IPS-15b (cell line): ENCODE data around the gene BMP8B.
A peak's percentile ranks its signal among the peaks of the same experiment; 100 is the strongest.

ENCODE experiments used
- H3K27me3 ChIP-seq: one replicate; pipeline ENCODE4 v1.6.1; 2013; ENCODE audit warnings: low read length; ENCODE audit not compliant: control insufficient read depth, insufficient read depth
- H3K36me3 ChIP-seq: one replicate; pipeline ENCODE4 v1.6.1; 2013; ENCODE audit warnings: low read length; ENCODE audit not compliant: control insufficient read depth, insufficient read depth
- H3K4me1 ChIP-seq: one replicate; pipeline ENCODE4 v1.6.1; 2013; ENCODE audit warnings: mild to moderate bottlenecking, low read length; ENCODE audit not compliant: control insufficient read depth, insufficient read depth
- H3K4me3 ChIP-seq: one replicate; pipeline ENCODE4 v1.5.1; 2013; ENCODE audit warnings: low read depth, low read length
- H3K9ac ChIP-seq: one replicate; pipeline ENCODE4 v1.6.1; 2013; ENCODE audit warnings: low read depth, mild to moderate bottlenecking, low read length
- H3K9me3 ChIP-seq: one replicate; pipeline ENCODE4 v1.6.1; 2013; ENCODE audit warnings: mild to moderate bottlenecking, low read length; ENCODE audit not compliant: control insufficient read depth, insufficient read depth

The BMP8B gene

DNA sequence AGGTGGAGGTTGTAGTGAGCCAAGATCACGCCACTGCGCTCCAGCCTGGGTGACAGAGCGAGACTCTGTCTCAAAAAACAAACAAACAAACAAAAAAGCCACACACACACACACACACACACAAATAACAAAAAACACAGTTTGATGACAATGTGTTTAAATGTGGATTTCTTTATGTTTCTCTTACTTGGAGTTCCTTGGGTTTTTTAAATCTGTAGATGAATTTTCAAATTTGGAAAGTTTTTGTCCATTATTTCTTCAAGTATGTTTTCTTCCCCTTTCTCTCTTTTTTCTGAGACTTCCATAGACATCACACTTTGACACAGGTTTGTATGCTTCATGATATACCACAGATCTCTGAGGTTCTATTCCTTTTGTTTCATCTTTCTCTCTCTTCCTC is 62.1 kb downstream of the BMP8B start:
- H3K9me3 ChIP-seq, result no peaks in the 10 kb centered on the region
- H3K27me3 ChIP-seq, result peaks cover 92% of the 10 kb centered on the region
- H3K4me3 ChIP-seq, result no peak overlapping the region
- H3K9ac ChIP-seq, result no peak overlapping the region
- no peaks in the 10 kb centered on the region for H3K4me1 ChIP-seq
- H3K36me3 ChIP-seq, result no peaks in the 10 kb centered on the region

DNA sequence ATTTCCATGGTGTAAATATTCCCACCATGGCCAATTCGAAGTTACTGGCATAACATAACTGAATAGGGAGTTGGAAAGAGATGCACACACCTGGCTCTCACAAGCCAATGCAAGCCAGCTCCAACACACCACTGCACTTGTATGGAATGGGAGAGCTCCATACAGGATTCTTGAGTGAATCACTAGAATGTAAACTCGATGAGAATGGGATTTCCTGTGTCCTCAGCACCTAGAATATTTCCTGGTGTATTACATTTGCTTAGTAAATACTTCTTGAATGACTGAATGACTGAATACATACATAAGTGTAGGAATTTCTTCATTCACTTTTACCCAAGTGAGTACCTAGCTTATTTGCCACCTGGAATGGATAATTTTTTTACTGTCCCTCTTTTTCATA is 66.2 kb downstream of the BMP8B start:
- no peaks in the 10 kb centered on the region for H3K36me3 ChIP-seq
- H3K4me3 ChIP-seq, result no peak overlapping the region
- H3K27me3 ChIP-seq, result peaks cover 89% of the 10 kb centered on the region
- H3K9ac ChIP-seq, result no peak overlapping the region
- H3K4me1 ChIP-seq, result no peaks in the 10 kb centered on the region
- H3K9me3 ChIP-seq, result no peaks in the 10 kb centered on the region

DNA sequence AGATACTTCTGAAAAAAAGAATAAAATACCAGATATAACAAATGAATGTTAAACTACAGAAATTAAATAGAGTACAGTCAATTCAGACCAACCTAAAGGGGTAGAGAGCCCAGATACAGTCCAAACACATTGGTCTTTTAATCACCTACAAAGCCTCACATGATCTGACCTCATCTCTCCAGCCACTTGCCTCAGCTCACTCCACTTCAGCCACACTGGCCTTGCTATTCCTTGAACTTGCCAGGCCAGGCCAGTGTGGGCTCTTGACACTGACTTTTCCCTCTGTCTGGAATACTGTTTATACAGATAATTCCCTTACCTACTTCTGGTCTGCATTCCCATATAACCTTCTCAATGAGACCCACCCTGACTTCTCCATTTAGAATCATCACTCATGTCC is 67.0 kb downstream of the BMP8B start:
- Histone ChIP-seq H3K9me3 (no peaks in the 10 kb centered on the region), H3K9ac (no peak overlapping the region), H3K36me3 (no peaks in the 10 kb centered on the region), H3K4me1 (no peaks in the 10 kb centered on the region), H3K27me3 (peaks cover 89% of the 10 kb centered on the region), H3K4me3 (no peak overlapping the region)

DNA sequence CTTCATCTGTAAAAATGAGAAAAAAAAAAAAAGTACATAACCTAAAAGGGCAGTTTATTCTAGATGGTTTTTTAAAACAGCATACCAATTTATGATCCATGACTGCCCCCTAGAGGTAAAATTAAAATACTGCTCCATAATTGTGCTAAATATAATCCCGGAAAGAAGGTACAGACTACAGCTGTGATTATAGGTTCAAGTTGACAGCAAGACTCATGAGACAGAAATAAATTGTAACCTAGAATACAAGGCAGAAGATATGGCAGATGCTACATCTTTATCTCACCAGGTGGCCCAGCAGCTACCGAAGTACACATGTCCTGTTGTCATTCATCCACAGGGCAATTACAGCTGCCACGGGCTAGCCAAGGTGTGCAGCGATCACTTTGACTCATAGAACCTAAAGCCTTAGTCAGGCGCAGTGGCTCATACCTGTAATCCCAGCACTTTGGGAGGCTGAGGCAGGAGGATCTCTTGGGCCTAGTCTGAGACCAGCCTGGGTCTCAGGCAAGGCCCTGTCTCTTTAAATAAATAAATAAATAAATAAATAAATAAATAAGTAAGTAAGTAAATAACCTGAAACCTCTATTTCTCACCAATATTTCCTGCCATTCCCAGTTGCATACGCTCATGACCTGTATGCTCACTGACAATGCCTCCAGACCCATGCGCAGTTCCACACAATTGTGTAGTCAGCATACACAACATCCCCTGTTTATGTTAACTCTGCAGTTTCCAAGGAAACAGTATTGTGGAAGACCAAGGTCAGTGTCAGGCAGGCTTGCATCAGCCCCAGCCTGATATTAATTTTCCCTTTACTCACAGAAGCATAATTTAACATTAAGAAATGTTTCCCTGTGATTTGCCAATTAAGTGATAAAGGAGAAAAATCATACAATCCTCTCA is 68.3 kb downstream of the BMP8B start:
- Histone ChIP-seq H3K36me3 (no peaks in the 10 kb centered on the region), H3K9ac (no peak overlapping the region), H3K27me3 (peaks cover 88% of the 10 kb centered on the region), H3K9me3 (no peaks in the 10 kb centered on the region), H3K4me1 (no peaks in the 10 kb centered on the region), H3K4me3 (no peak overlapping the region)

DNA sequence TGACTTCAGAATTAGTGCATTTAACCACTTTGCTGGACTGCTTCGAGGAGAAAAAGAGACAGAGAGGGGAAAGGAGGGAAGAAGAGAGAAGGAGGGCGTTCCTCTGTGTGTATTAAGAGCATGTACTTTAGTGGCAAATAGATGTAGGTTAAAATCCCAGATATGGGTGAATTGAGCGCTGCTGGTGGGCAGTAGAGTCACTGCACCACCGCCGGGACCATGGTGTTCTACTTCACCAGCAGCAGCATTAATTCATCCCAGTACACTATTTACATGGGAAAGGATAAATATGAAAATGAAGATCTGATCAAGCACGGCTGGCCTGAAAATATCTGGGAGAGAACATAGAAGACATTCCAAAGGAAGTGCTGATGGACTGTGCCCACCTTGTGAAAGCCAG is 70.9 kb downstream of the BMP8B start:
- H3K9me3 ChIP-seq, result no peaks in the 10 kb centered on the region
- H3K4me1 ChIP-seq, result no peaks in the 10 kb centered on the region
- no peaks in the 10 kb centered on the region for H3K36me3 ChIP-seq
- H3K4me3 ChIP-seq, result peak overlapping the region; percentile 13
- H3K9ac ChIP-seq, result no peak overlapping the region
- H3K27me3 ChIP-seq, result peaks cover 95% of the 10 kb centered on the region

DNA sequence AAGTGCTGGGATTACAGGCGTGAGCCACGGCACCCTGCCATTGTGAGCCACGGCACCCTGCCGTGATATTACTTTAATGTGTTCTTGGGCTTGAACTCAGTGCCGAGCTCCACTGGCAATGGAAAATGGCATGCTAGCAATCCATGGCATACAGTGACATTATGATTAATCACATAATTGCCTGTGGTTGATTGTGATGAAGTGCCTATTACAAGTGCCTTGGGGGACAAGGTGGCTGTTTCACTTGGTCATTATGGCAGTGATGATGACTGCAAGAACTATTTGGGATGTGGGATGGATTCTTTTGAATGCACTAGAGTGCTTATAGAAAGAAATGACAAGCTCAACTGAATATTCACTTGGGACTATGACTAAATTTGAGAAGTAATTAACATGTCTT is 75.1 kb downstream of the BMP8B start:
- Histone ChIP-seq H3K27me3 (peaks cover 98% of the 10 kb centered on the region), H3K9me3 (no peaks in the 10 kb centered on the region), H3K4me1 (peaks cover 2% of the 10 kb centered on the region), H3K9ac (no peak overlapping the region), H3K4me3 (no peak overlapping the region), H3K36me3 (no peaks in the 10 kb centered on the region)

DNA sequence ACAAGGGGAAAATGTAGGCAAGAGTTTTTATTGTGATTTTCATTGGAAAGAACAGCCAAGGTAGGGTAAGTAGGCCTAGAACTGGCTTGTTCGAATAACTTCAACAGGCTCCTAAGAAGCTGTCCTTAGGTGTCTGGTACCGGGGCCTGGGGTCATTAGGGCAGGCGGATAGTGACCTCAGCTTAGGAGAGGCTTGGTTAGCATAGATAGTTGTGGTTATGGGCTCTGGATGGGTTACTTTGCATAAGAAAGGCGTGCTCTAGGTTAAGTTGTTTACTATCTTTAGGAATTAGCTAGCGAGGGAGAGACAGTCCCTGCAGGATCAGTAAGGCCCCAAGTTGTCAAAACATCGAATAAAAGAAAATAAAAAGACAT is 76.7 kb downstream of the BMP8B start:
- Histone ChIP-seq H3K9ac (no peak overlapping the region), H3K4me1 (peaks cover 2% of the 10 kb centered on the region), H3K36me3 (no peaks in the 10 kb centered on the region), H3K27me3 (peaks cover 98% of the 10 kb centered on the region), H3K4me3 (no peak overlapping the region), H3K9me3 (no peaks in the 10 kb centered on the region)

DNA sequence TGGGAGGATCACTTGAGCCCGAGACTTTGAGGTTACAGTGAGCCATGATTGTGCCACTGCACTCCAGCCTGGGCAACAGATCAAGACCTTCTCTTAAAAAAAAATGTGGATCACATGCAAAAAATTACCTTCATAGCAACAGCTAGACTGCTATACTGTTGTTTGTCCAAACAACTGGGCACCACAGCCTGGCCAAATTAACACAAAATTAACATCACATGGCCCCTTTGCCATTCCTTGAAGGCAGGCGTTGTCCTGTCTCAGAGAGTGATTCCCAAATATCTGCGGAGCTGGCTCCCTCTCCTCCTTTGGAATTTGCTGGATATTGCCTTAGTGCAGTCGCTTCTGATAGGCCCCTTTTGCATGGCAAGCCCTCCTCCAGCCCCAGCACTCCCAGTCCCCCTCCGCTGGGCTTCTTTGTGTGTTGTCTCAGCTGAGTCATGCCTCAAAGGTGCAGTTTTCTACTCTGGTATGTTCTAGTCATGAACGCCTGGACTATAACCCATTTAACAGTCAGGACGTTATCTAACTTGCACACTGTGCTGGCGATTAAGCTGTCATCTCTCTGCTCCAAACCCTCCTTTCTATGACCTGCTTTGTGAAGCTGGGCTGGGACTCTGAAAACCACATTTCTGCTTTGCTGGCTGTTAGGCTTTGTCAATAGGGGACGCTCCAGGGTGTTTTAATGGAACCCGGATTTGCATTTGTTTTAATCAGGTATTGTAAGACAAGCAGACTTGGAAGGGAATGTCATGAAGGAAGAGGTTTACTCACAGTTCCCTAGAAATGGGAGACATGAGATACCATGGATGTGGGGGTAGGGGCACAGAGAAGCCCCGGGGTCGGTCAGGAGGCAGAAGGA is 77.3 kb downstream of the BMP8B start:
- H3K4me1 ChIP-seq, result peaks cover 2% of the 10 kb centered on the region
- H3K9ac ChIP-seq, result no peak overlapping the region
- no peaks in the 10 kb centered on the region for H3K36me3 ChIP-seq
- no peak overlapping the region for H3K4me3 ChIP-seq
- no peaks in the 10 kb centered on the region for H3K9me3 ChIP-seq
- H3K27me3 ChIP-seq, result peaks cover 98% of the 10 kb centered on the region

DNA sequence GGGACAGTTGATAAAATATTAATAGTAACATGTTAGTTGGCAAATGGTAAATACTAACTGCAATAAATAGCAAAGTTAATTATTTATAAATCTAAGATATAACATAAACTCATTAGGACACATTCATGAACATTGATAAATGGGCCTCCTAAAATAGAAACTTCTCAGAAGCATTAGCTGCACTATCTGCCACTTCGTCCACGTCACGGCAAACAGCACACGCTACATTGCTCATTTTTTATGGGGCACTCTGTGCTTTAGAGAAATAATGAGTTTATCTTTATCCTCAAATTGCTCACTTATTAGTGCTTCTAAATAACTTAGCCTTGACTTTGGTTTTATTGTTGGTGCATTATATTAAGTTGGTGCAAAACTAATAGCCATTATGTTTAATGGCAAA is 81.2 kb downstream of the BMP8B start:
- Histone ChIP-seq H3K9me3 (no peaks in the 10 kb centered on the region), H3K4me1 (peaks cover 2% of the 10 kb centered on the region), H3K36me3 (no peaks in the 10 kb centered on the region), H3K9ac (no peak overlapping the region), H3K27me3 (peaks cover 98% of the 10 kb centered on the region), H3K4me3 (no peak overlapping the region)
